Loucy (cell line): ENCODE results near the gene IFNGR1.

ENCODE experiments used
- EZH2phosphoT487 ChIP-seq: fragments of 200-600 bp; IDR thresholded peaks from 2 replicates; pipeline ENCODE4 v1.6.1; 2018; ENCODE audit warnings: antibody characterized with exemption, mild to moderate bottlenecking, moderate library complexity, borderline replicate concordance
- TF ChIP-seq, protein P1 (sequence below): fragments of 200-600 bp; sonication (generic); conservative IDR thresholded peaks from 2 replicates; pipeline ENCODE4 v1.5.1; 2014; ENCODE audit warnings: mild to moderate bottlenecking, antibody characterized with exemption, low read length

DNA sequence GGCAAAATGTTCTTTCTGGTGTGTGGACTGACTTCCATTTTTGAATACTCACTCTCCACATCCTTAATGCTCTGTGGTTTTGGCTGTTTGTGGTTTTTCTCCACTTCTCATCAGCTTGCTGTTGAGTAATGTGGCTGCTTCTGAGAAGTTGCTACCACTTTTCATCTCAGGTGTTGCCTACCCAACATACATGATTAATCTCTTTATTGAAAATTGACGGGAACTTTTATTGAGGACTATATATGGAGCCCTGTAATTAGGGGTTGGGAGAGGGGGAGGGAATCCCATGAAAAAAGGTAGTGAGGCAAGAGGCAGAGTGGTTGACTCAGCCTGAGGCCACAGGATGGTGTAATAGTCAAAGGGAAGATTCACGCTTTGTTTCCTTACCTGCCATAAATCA, 63.4 kb downstream of the IFNGR1 start:
- TF ChIP-seq, protein P1, sequence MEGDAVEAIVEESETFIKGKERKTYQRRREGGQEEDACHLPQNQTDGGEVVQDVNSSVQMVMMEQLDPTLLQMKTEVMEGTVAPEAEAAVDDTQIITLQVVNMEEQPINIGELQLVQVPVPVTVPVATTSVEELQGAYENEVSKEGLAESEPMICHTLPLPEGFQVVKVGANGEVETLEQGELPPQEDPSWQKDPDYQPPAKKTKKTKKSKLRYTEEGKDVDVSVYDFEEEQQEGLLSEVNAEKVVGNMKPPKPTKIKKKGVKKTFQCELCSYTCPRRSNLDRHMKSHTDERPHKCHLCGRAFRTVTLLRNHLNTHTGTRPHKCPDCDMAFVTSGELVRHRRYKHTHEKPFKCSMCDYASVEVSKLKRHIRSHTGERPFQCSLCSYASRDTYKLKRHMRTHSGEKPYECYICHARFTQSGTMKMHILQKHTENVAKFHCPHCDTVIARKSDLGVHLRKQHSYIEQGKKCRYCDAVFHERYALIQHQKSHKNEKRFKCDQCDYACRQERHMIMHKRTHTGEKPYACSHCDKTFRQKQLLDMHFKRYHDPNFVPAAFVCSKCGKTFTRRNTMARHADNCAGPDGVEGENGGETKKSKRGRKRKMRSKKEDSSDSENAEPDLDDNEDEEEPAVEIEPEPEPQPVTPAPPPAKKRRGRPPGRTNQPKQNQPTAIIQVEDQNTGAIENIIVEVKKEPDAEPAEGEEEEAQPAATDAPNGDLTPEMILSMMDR = no peak
- no peak for TF ChIP-seq EZH2phosphoT487
